ENCODE results near the gene DBI.

The DBI gene

GRCh38 chr2:119337749-119338148 is 29.0 kb upstream of the DBI start:
- peaks cover 3% of the 10 kb centered on the region; the same call in 1 of the 2 replicates for H3K4me1 ChIP-seq (ENCODE audit: low read length)
- H3K27me3 ChIP-seq (replicated peaks; ENCODE audit: insufficient read depth, low read length) = no peaks in the 10 kb centered on the region
- H3F3A ChIP-seq (ENCODE audit: insufficient read depth, low read length) = no peaks in the 10 kb centered on the region
- H3K27ac ChIP-seq (ENCODE audit: low read length) = no peak overlapping the region
- no peak for DNase-seq
- no peak overlapping the region for H3K4me2 ChIP-seq (ENCODE audit: low read depth, low read length)
- no peaks in the 10 kb centered on the region for H3K36me3 ChIP-seq (replicated peaks; ENCODE audit: insufficient read depth, low read length)
- no peaks in the 10 kb centered on the region for H3K9me2 ChIP-seq (replicated peaks; ENCODE audit: insufficient read depth, low read length)
- H3K9ac ChIP-seq (ENCODE audit: low read length) = no peak overlapping the region
- no peaks in the 10 kb centered on the region for H4K20me1 ChIP-seq (ENCODE audit: insufficient read depth, low read length)
- H3K4me3 ChIP-seq (ENCODE audit: low read length) = no peak overlapping the region
- H3K79me2 ChIP-seq (ENCODE audit: low read length) = no peaks in the 10 kb centered on the region
- H3K9me3 ChIP-seq (replicated peaks; ENCODE audit: insufficient read depth, low read length) = no peaks in the 10 kb centered on the region
- TF ChIP-seq EZH2 (optimal IDR thresholded peaks at IDR 0.05; ENCODE audit: low read depth, low read length) = no peak
- TF ChIP-seq EZH2phosphoT487 (IDR thresholded peaks at IDR 0.05; ENCODE audit: low read length) = no peak
- no peak for TF ChIP-seq CTCF (IDR thresholded peaks at IDR 0.05; ENCODE audit: low read length)
- H2AFZ ChIP-seq (ENCODE audit: low read length) = no peak overlapping the region

- DNase-seq = no peak
- Histone ChIP-seq H3F3A (ENCODE audit: insufficient read depth, low read length) (no peaks in the 10 kb centered on the region), H3K79me2 (ENCODE audit: low read length) (no peaks in the 10 kb centered on the region), H3K9me3 (replicated peaks; ENCODE audit: insufficient read depth, low read length) (no peaks in the 10 kb centered on the region), H4K20me1 (ENCODE audit: insufficient read depth, low read length) (no peaks in the 10 kb centered on the region), H2AFZ (ENCODE audit: low read length) (no peak overlapping the region), H3K4me3 (ENCODE audit: low read length) (no peak overlapping the region), H3K27me3 (replicated peaks; ENCODE audit: insufficient read depth, low read length) (no peaks in the 10 kb centered on the region), H3K27ac (ENCODE audit: low read length) (no peak overlapping the region), H3K9ac (ENCODE audit: low read length) (no peak overlapping the region), H3K9me2 (replicated peaks; ENCODE audit: insufficient read depth, low read length) (no peaks in the 10 kb centered on the region), H3K4me1 (ENCODE audit: low read length) (peaks cover 3% of the 10 kb centered on the region; the same call in 1 of the 2 replicates), H3K36me3 (replicated peaks; ENCODE audit: insufficient read depth, low read length) (no peaks in the 10 kb centered on the region), H3K4me2 (ENCODE audit: low read depth, low read length) (no peak overlapping the region)
- no peak for TF ChIP-seq EZH2phosphoT487 (IDR thresholded peaks at IDR 0.05; ENCODE audit: low read length)
- TF ChIP-seq EZH2 (optimal IDR thresholded peaks at IDR 0.05; ENCODE audit: low read depth, low read length) = no peak
- TF ChIP-seq CTCF (IDR thresholded peaks at IDR 0.05; ENCODE audit: low read length) = no peak
Observed at GRCh38 chr2:119338272-119338671, 28.5 kb upstream of the DBI start.

- Histone ChIP-seq H3K36me3 (replicated peaks; ENCODE audit: insufficient read depth, low read length) (no peaks in the 10 kb centered on the region), H2AFZ (ENCODE audit: low read length) (no peak overlapping the region), H3K4me3 (ENCODE audit: low read length) (no peak overlapping the region), H3K9ac (ENCODE audit: low read length) (no peak overlapping the region), H3K79me2 (ENCODE audit: low read length) (no peaks in the 10 kb centered on the region), H3F3A (ENCODE audit: insufficient read depth, low read length) (no peaks in the 10 kb centered on the region), H3K9me2 (replicated peaks; ENCODE audit: insufficient read depth, low read length) (no peaks in the 10 kb centered on the region), H3K27me3 (replicated peaks; ENCODE audit: insufficient read depth, low read length) (no peaks in the 10 kb centered on the region), H3K4me1 (ENCODE audit: low read length) (peaks cover 3% of the 10 kb centered on the region; the same call in 1 of the 2 replicates), H3K9me3 (replicated peaks; ENCODE audit: insufficient read depth, low read length) (no peaks in the 10 kb centered on the region), H4K20me1 (ENCODE audit: insufficient read depth, low read length) (no peaks in the 10 kb centered on the region), H3K4me2 (ENCODE audit: low read depth, low read length) (0 out of 2 replicates have a peak overlapping the region, but pooled peaks have one; percentile 20), H3K27ac (ENCODE audit: low read length) (no peak overlapping the region)
- TF ChIP-seq CTCF (IDR thresholded peaks at IDR 0.05; ENCODE audit: low read length) = no peak
- no peak for TF ChIP-seq EZH2 (optimal IDR thresholded peaks at IDR 0.05; ENCODE audit: low read depth, low read length)
- no peak for TF ChIP-seq EZH2phosphoT487 (IDR thresholded peaks at IDR 0.05; ENCODE audit: low read length)
- DNase-seq = peak; percentile 40
Observed at GRCh38 chr2:119338826-119339561, 27.8 kb upstream of the DBI start.
